GM18508 (cell line): ENCODE results near the gene MOK.

Source experiments
- ATAC-seq: cut with Tn5 transposase; IDR thresholded peaks from one replicate; pipeline ENCODE4 v1.9.1; 2021; ENCODE audit warnings: moderate number of reproducible peaks; ENCODE audit not compliant: insufficient read depth, unreplicated experiment

The MOK gene

DNA sequence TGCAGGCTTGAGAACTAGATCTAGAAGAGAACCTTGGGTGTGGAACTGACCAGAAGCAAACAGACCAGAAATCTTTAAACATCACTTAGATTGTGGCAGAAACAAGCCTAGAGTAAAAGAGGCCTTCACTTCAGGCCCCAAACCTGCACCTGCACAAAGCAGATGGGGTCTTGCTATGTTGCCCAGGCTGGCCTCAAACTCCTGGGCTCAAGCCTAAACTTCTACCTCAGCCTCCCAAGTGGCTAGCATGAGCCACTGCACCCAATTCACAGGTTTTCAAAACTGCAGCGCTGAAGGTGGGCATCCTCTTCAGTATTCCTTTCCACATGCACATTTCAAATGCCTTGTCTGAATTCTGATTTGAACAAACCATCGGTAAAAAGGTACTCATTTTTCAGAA is 19.9 kb downstream of the MOK start:
- ATAC-seq: no peak

DNA sequence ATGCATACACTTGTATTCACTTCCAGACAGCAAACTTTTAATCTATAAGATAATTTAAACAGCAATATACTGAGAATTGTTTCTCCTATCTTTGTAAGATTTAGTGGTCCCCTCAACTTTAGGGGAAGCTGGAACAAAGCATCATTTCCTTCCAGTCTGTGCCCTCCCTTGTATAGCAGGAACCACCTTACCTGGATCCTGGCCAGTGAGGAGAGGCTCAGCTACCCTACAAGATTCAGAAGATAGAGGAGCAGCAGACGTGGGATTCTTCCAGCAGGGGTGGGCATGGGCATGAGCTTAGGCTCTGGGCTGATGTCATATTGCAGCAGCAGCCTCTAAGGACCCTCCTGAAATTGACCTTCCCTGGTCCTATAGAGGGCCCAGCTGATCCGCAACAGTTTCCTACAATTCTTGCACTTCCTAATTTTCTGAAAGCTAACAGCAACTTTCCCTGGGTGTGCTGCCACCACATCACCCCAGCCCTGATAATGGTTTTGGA is 21.3 kb downstream of the MOK start:
- no peak for ATAC-seq

DNA sequence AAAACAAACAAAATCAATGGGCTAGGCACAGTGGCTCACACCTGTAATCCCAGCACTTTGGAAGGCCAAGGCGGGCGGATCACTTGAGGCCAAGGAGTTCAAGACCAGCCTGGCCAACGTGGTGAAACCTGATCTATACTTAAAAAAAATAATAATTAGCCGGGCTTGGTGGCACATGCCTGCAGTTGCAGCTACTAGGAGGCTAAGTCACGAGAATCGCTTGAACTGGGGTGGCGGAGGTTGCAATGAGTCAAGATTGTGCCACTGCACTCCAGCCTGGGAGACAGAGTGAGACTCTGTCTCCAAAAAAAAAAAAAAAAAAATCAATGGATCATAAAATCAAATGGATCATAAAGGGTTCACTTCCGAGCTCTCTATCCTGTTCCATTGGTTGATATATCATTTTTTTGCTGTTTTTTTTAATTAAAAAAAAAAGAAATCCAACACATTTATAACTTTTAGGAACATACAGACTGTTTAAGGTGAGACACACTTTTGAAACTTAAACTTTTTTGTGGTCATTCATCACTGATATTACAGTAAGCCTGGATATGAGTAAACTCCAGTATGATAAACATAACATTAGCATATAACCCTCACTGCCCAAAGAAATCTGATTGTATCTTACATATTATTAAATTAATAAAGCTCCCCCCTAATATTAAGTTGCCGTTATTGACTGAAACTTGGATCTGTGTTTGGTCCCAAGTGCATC is 22.1 kb downstream of the MOK start:
- ATAC-seq: no peak

DNA sequence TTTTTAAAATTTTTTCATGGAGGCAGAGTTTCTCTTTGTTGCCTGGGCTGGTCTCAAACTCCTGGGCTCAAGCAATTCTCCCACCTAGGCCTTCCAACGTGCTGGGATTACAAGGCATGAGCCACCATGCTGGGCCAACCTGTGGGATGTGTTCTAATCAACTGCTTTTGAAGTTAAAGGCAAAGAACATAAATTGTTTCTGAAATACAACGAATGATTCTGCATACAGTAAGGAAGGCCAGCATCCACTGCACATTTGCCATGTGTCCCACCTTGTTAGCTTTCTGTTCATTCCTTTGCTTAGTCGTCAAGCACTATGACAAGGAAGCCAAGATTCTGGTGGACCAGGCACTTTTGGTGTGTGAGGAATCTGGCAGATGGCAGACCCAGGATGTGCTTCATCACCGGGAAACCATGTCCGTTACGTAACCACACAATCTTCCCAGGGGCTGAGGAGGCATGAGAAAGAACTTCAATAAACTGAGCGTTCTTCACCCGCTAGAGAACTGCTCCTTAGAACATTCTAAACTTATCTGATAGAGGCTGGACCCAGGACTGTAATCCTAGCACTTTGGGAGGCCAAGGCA is 24.5 kb downstream of the MOK start:
- no peak for ATAC-seq

DNA sequence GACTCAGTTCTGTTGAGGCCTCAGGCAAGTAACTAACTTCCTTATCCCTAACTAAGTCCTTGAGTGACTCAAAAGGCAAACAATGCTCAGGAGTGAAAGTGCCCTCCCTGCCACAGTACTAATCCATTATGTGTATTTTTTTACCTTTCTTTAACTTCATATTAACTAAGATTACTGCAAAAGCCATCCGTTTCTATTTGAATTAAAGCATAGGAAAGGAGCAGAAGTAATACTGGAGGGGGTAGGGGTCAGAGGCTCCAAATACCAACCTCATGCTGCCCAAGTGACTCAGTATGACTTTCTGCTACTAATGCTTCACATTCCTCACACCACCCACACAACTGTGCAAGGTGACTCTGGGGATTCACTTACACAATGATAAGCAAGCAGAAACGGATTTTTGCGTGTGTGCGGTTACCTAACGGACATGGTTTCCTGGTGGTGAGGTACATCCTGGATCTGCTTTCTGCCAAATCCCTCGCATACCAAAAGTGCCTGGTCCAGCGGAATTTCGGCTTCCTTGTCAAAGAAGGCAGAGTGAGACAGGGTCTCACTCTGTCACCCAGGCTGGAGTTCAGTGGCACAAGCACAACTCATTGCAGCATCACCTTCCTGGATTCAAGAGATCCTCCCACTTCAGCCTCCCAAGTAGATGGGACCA is 25.1 kb downstream of the MOK start:
- no peak for ATAC-seq

DNA sequence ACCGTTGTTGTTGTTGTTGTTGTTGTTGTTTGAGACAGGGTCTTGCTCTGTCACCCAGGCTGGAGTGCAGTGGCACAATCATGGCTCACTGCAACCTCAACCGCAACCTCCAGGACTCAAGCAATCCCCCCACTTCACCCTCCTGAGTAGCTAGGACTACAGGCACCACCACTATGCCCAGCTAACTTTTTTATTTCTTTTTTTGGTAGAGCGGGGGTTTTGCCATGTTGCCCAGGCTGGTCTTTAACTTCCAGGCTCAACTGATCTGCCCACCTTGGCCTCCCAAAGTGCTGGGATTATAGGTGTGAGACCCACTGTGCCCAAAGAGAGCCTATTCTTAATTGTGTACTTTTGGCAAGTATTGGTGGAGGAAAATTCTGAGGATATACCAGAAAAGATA is 25.7 kb downstream of the MOK start:
- no peak for ATAC-seq

DNA sequence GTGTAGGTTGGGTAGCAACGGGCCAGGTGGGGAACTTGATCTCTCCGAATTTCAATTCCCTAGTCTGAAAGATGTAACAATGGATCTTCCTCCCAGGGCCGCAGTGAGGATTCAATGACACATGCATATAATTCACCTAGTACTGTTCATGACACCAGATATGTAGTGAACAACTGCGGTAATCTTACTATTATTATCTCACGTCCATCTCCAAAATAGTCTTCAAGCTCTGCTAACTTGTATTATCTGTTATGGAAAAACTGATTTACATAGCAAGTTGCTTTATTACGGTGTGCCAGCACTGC is 26.4 kb downstream of the MOK start:
- ATAC-seq: no peak

DNA sequence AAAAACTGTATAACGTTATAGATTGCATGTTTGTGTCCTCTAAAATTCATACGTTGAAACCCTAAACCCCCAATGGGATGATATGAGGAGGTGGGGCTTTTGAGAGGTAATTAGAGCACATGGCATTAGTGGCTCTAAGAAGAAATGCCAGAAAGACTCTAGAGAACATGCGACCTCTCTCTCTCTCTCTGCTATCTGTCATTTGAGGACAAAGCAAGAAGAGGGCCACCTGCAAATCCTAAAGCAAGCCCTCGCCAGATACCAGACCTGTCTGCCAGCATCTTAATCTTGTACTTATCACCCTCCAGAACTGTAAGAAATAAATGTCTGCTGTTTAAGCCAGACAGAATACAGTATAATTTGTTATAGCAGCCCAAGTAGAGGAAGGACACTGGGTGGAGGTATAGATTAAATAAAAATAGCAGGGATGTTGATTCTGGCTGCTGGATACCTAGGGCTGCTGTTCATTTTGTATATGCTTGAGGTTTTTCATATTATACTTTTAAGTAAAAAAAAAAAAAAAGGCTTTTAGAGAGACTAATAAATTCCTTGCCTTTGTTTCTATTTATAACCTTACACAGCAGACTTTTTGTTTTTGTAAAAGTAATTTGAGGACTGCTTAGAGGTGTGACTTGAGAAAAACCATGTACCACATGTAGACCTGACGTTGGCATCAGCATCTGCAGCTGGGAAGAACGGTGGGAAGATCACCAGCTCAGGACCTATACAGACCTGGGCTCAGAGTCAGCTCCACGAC is 26.9 kb downstream of the MOK start:
- ATAC-seq: no peak

DNA sequence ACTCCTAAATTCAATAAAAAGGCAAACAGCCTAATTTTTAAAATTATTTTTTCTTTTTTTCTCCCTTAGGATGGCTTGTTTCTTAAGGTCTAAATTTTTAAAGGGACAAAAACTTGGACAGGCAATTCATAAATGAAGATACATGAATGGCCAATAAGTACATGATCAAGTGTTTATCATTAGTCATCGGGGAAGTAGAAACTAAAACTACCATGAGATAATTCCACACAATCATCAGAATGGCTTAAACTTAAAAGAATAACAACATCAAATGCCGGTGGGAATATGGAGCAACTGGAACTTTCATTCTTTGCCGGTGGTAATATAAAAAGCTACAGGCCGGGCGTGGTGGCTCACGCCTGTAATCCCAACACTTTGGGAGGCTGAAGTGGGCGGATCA is 29.1 kb downstream of the MOK start:
- no peak for ATAC-seq

DNA sequence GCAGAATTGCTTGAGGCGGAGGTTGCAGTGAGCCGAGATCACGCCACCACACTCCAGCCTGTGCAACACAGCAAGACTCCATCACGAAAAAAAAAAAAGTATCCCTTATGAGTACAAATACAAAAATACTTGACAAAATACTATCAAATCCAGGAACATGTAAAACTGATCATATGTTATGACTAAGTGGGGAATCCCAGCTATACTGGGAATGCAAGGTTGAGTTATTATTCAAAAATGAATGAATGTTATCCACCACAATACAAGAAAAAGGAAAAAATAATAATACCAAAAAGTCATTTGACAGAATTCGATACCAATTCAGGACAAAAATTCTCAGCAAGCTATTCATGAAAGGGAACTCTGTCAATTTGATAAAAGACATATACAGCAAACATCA is 32.6 kb downstream of the MOK start:
- no peak for ATAC-seq

DNA sequence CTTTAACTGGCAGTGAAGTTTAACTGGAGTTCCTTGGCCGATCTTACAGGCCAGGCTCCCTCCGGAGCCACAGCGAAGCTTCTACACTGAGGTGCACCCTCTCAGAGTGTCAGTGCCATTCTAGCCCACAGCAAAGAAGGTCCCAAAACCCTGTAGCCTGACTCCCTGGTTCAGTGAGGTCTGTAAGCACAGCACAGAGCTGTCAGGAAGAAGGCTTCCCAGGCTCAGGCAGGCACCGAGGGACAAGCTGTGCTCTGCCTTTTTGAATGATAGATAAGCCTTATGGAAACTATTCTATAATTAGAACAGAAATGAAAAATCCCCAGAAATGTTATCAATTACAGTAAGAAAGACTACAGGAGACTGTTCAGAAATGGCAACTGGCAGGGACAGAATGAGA is 40.2 kb downstream of the MOK start:
- no peak for ATAC-seq

DNA sequence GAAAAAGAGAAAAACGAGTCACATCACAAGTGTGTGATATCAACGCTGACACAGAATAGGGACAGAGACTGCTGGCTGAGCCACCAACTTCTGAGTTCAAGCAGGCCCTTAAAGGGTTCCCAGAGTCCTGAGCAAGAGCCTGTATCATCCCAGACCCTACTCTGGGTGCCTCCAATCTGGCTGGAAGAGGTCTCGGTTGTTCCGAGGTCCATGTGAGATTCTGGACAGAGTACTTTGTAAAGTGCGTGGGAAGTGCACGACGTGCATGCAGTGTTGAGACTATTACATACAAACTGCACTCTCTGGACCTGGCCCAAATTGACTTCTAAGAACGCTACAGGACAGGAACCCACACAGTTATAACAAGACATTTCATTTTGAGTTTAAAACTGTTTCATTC is 40.6 kb downstream of the MOK start:
- ATAC-seq: no peak

DNA sequence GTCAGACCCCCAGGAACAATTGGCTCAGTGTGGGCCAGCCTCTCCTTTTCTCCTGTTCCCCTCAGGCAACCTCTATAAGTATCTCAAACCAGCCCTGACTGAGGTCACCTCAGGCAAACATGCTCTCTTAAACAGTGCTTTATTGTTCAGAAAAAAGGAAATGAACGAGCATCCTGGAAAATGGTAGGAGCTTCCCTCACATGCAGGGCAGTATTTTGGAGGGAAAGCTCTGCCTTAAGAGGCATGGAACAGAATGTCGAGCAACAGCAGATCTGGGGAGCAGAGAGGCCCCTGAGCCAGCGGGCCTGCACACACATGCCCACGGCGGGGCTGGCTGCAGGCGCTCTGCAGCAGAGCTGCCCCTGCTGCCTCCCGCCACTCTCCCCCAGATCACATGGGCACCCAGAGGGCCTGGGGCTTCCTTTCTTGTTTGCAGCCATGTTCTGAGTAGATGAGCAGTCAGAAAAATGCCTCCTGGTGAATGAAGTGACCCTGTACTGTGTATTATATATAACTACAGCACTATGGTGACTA is 42.0 kb downstream of the MOK start:
- no peak for ATAC-seq

DNA sequence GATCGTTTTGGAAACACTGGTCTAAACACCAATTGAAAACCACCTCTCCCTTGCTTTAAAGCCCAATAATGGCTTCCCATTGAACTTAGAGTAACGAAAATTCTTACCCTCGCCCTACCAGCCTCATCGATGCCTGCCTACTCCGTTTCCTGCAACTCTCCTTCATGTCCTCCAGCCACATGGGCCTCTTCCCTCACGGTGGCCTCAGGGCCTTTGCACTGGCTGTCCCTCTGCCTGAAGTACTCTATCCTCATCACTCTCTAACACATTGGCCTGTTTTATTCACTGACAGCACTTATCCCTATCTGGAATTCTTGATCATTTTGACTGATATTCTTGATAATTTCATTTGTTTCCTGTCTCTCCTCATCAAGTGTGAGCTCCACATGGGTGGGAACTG is 46.8 kb downstream of the MOK start:
- ATAC-seq: no peak

DNA sequence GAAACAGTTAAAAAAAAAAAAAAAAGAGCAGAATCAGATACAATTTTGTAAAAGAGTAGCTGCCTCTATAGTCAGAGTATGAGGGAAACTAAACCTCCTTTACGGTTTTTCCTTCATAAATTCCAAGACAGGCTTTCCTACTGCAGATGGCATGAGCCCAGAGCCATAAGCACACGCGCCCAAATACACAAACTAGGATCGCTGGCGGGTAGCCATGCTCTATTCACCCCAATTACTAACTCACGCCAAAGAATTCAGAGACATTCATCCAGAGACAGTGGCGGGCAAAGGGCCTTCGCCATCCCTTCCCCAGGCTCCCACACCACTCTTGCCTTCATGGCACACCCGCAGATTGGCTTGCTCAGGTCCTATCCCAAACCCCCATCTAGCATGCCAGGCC is 48.2 kb downstream of the MOK start:
- ATAC-seq: no peak

DNA sequence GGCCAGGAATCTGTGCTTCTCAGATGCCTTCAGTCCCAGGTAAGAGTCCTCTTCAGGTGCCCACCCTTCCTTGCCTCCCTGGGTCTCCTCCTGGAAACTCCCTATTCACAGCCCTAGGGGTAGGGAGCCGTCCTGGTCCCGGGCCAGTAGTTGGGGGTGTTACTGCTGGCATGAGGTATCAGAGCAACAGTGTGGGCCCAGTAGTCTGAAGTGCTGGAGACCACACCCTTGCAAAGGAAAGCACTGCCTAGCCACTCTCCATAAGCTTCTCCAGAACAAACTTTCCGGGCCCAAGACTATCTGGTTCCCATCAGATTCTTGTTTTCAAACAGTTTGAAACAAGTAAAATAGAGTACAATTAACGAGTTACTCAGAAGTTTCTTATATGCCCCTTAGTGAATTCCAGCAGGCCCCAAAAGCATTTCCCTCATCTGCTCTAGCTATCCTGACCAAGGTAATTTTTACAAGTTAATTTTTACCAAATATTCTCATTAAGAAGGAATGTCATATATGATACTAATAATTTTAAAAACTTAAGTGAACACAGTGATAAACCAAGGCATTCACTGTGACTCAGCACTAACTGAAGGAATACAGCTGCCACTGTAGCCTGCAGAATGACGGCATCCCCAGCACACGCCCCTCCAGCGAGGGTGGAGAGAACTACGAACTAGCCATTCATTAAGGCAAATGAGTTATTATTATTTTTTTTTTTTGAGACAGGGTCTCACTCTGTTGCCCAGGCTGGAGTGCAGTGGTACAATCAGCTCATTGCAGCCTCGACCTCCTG is 49.4 kb downstream of the MOK start:
- no peak for ATAC-seq

DNA sequence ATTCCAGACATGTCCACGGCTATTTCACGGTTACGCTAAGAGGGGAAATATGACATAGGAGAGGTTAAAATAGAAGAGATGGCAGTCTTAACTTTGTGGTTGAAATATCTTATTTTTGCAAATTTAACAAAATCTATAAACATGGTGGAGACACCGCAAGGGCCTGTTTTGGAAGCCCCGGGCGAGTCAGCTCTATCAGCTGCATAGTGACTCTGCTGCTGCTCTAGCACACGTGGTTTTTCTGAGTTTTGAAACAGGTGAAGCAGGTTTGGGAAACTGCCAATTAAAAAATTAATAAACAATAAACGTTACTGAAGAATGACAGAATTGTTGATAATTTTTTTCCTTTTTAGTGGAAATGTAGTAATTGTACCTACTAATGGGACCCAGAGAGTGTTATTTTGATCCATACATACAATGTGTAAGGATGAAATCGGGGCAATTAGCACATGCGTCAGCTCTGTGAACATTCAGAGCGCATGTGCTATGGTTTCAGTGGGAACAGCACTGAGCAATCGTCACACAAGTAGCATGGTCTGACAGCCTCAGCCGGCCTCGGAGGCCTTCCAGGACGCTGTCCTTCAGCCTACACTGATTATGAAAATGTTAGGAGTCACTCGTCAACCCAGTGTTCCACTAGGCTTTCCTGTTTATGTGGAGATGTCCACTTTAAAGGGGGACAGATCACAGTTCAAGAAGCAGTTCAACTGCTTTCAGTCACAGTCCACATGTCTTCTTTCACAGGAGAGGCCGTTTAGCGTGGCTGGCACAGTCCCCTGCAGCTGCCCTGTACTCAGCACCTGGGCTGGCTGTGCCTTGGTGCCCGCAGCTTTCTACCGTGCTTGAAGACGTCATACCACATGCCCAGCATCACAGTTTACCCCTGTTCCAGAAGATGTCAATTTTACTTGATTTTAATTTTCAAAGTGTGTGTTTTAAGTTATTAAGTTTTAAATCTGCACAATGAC is 51.8 kb downstream of the MOK start:
- no peak for ATAC-seq

DNA sequence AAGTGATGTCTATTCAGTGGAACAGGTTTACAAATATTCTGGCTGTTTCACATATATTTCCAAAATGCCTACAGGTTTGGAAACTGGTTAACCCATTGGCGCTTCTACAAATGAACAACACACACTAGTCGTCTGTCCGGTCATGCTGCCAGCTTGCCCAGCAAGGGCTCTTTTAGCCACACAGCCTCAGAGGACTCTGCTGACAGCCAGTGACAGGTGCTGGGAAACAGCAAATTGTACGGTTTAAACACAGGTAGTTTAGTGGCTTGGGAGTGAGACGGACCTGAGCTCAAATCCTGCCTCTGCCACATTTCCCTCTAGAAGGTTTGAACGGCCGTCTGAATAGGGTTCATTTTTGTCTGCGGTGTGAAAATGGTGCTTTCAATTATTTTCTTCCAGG is 53.8 kb downstream of the MOK start:
- no peak for ATAC-seq

DNA sequence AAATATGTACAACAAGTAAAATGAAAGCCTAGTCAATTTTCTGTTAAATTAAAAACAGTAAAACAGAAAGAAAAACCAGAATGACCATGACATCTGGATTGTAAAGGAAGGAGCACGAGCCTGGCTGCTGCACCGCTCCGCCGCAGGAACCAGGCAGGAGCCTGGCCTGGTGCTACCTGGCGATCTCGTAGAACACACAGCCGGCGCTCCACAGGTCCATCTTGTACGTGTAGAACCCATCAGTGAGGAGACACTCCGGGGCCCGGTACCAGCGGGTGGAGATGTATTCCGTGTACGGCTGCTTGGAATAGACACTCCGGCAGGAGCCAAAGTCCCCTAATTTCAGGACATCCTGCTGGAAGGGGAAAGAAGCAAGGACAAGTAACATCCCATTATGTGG is 54.3 kb downstream of the MOK start:
- no peak for ATAC-seq
